SK-N-MC (cell line): ENCODE results near the gene GRK7.

Experiments
- DNase-seq: peaks from one replicate; pipeline ENCODE4 v3.0.0-alpha.2; 2011; ENCODE audit warnings: low read depth, low spot score
- H3K27ac ChIP-seq: fragments of 200-600 bp; sonication (generic); 2 replicates; pipeline ENCODE4 v1.5.1; 2016; ENCODE audit warnings: mixed run types
- H3K36me3 ChIP-seq: fragments of 200-600 bp; sonication (generic); 2 replicates; pipeline ENCODE4 v1.6.1; 2017; ENCODE audit warnings: antibody characterized with exemption, low read length, mixed read lengths; ENCODE audit not compliant: insufficient read depth
- H3K4me3 ChIP-seq: fragments of 200-600 bp; sonication (generic); 2 replicates; pipeline ENCODE4 v1.5.1; 2016
- H3K9ac ChIP-seq: fragments of 200-600 bp; sonication (generic); 2 replicates; pipeline ENCODE4 v1.8.0; 2017; ENCODE audit warnings: mixed run types, mixed read lengths; ENCODE audit not compliant: insufficient read length
- H3K9me3 ChIP-seq: fragments of 200-600 bp; sonication (generic); 2 replicates; pipeline ENCODE4 v1.6.1; 2017; ENCODE audit warnings: low read depth, mild to moderate bottlenecking, antibody characterized with exemption, low read length, moderate library complexity, mixed read lengths
- EZH2 ChIP-seq: fragments of 200-600 bp; sonication (generic); IDR thresholded peaks from one replicate; pipeline ENCODE4 v1.6.1; 2017; ENCODE audit warnings: antibody characterized with exemption
- FOXP2 ChIP-seq: optimal IDR thresholded peaks from 2 replicates; pipeline ENCODE3; 2011; ENCODE audit warnings: mild to moderate bottlenecking, moderate library complexity; ENCODE audit not compliant: insufficient read depth; ENCODE audit errors: extremely low read length, control extremely low read depth
- POLR2AphosphoS5 ChIP-seq: IDR thresholded peaks from 2 replicates; pipeline ENCODE4 v1.6.1; 2012; ENCODE audit warnings: mild to moderate bottlenecking, low read depth, low read length, borderline replicate concordance

The GRK7 gene

GRCh38 chr3:141767066-141767465 is 3.9 kb downstream of the GRK7 start:
- peak overlapping the region; percentile 54 for H3K9ac ChIP-seq
- no peaks in the 10 kb centered on the region for H3K9me3 ChIP-seq
- no peak for DNase-seq
- H3K27ac ChIP-seq = peak overlapping the region; percentile 39; the same call in 1 of the 2 replicates
- no peaks in the 10 kb centered on the region for H3K36me3 ChIP-seq
- no peak for TF ChIP-seq FOXP2
- TF ChIP-seq POLR2AphosphoS5 = no peak
- TF ChIP-seq EZH2 = no peak
- H3K4me3 ChIP-seq = no peak overlapping the region

GRCh38 chr3:141769221-141769894 is 6.2 kb downstream of the GRK7 start:
- Histone ChIP-seq H3K36me3 (no peaks in the 10 kb centered on the region), H3K9me3 (no peaks in the 10 kb centered on the region), H3K9ac (no peak overlapping the region), H3K4me3 (no peak overlapping the region), H3K27ac (no peak overlapping the region)
- no peak for DNase-seq
- TF ChIP-seq EZH2 = no peak
- no peak for TF ChIP-seq FOXP2
- TF ChIP-seq POLR2AphosphoS5 = no peak

- TF ChIP-seq FOXP2 (no peak), EZH2 (no peak), POLR2AphosphoS5 (no peak)
- no peak for DNase-seq
Measured at GRCh38 chr3:141773676-141774075, 10.5 kb downstream of the GRK7 start.

GRCh38 chr3:141776376-141776775 is 13.2 kb downstream of the GRK7 start:
- no peaks in the 10 kb centered on the region for H3K9me3 ChIP-seq
- no peak for DNase-seq
- TF ChIP-seq FOXP2 (no peak), POLR2AphosphoS5 (no peak), EZH2 (no peak)
- no peaks in the 10 kb centered on the region for H3K36me3 ChIP-seq
- no peak overlapping the region for H3K27ac ChIP-seq
- no peak overlapping the region for H3K9ac ChIP-seq
- no peak overlapping the region for H3K4me3 ChIP-seq

More at GRCh38 chr3:141773676-141774075, 10.5 kb downstream of the GRK7 start:
- H3K9me3 ChIP-seq = no peaks in the 10 kb centered on the region
- no peak overlapping the region for H3K9ac ChIP-seq
- no peak overlapping the region for H3K27ac ChIP-seq
- no peak overlapping the region for H3K4me3 ChIP-seq
- no peaks in the 10 kb centered on the region for H3K36me3 ChIP-seq

- Histone ChIP-seq H3K27ac (no peak overlapping the region), H3K9ac (no peak overlapping the region), H3K36me3 (no peaks in the 10 kb centered on the region), H3K9me3 (no peaks in the 10 kb centered on the region), H3K4me3 (no peak overlapping the region)
- TF ChIP-seq FOXP2 (no peak), EZH2 (no peak), POLR2AphosphoS5 (no peak)
- no peak for DNase-seq
Measured at GRCh38 chr3:141776885-141777284, 13.7 kb downstream of the GRK7 start.

GRCh38 chr3:141777957-141778813 is 15.0 kb downstream of the GRK7 start:
- H3K9me3 ChIP-seq = no peaks in the 10 kb centered on the region
- no peaks in the 10 kb centered on the region for H3K36me3 ChIP-seq
- H3K27ac ChIP-seq = no peak overlapping the region
- DNase-seq = no peak
- TF ChIP-seq POLR2AphosphoS5 (no peak), EZH2 (no peak), FOXP2 (no peak)
- H3K4me3 ChIP-seq = no peak overlapping the region
- H3K9ac ChIP-seq = no peak overlapping the region

- Histone ChIP-seq H3K27ac (no peak overlapping the region), H3K4me3 (no peak overlapping the region), H3K36me3 (no peaks in the 10 kb centered on the region), H3K9ac (no peak overlapping the region), H3K9me3 (no peaks in the 10 kb centered on the region)
- DNase-seq = no peak
- no peak for TF ChIP-seq FOXP2
- no peak for TF ChIP-seq EZH2
- TF ChIP-seq POLR2AphosphoS5 = no peak
Measured at GRCh38 chr3:141779667-141780066, 16.5 kb downstream of the GRK7 start.

- TF ChIP-seq EZH2 (no peak), FOXP2 (no peak), POLR2AphosphoS5 (no peak)
- DNase-seq = no peak
Measured at GRCh38 chr3:141782386-141782932, 19.3 kb downstream of the GRK7 start.

More at GRCh38 chr3:141782386-141782932, 19.3 kb downstream of the GRK7 start:
- Histone ChIP-seq H3K9ac (no peak overlapping the region), H3K4me3 (no peak overlapping the region), H3K27ac (no peak overlapping the region), H3K36me3 (no peaks in the 10 kb centered on the region), H3K9me3 (no peaks in the 10 kb centered on the region)
